HepG2 (cell line): ENCODE results near the gene IRF2. TPM values are rescaled to one million over a fixed set of nuclear protein-coding genes. Genes with fewer than 3 reads are reported as not detected.

Experiments used
- CCAR2 ChIP-seq: fragments of 200-400 bp; formaldehyde crosslinking; optimal IDR thresholded peaks from 2 replicates; pipeline ENCODE3; 2018; ENCODE audit warnings: low read depth, mild to moderate bottlenecking, low read length, moderate library complexity
- SALL2 ChIP-seq: sonication (generic); formaldehyde crosslinking; IDR thresholded peaks from 2 replicates; pipeline ENCODE4 v1.8.1; 2023; ENCODE audit warnings: mild to moderate bottlenecking, missing genetic modification reagents, inconsistent platforms
- SMARCC2 ChIP-seq: fragments of 450-650 bp; IDR thresholded peaks from 2 replicates; pipeline ENCODE4 v1.6.1; 2017; ENCODE audit warnings: antibody characterized with exemption, mild to moderate bottlenecking
- TBX2 ChIP-seq: sonication (generic); formaldehyde crosslinking; IDR thresholded peaks from 2 replicates; pipeline ENCODE4 v1.5.0; 2020; ENCODE audit warnings: missing genetic modification reagents, mild to moderate bottlenecking, borderline replicate concordance
- THYN1 ChIP-seq: sonication (generic); formaldehyde crosslinking; IDR thresholded peaks from 2 replicates; pipeline ENCODE4 v1.8.1; 2023; ENCODE audit warnings: low read depth, mild to moderate bottlenecking, moderate library complexity, missing genetic modification reagents, borderline replicate concordance
- YY1 ChIP-seq: IDR thresholded peaks from 2 replicates; pipeline ENCODE4 v1.6.1; 2011; ENCODE audit warnings: low read length, low read depth, moderate library complexity, mild to moderate bottlenecking; ENCODE audit not compliant: insufficient read depth, insufficient replicate concordance
- ZEB1 ChIP-seq: IDR thresholded peaks from 2 replicates; pipeline ENCODE4 v1.6.1; 2012; ENCODE audit warnings: mild to moderate bottlenecking, low read depth, inconsistent platforms; ENCODE audit not compliant: insufficient replicate concordance
- ZMYM2 ChIP-seq: sonication (generic); formaldehyde crosslinking; IDR thresholded peaks from 2 replicates; pipeline ENCODE4 v1.8.0; 2022; ENCODE audit warnings: mild to moderate bottlenecking, missing genetic modification reagents
- ZMYM3 ChIP-seq: sonication (generic); formaldehyde crosslinking; IDR thresholded peaks from 2 replicates; pipeline ENCODE4 v1.5.1; 2020; ENCODE audit warnings: mild to moderate bottlenecking, missing genetic modification reagents
- ZNF292 ChIP-seq: sonication (generic); formaldehyde crosslinking; IDR thresholded peaks from 2 replicates; pipeline ENCODE4 v1.8.1; 2022; ENCODE audit warnings: mild to moderate bottlenecking, low read depth, missing genetic modification reagents, borderline replicate concordance
- ZNF468 ChIP-seq: sonication (generic); formaldehyde crosslinking; IDR thresholded peaks from 2 replicates; pipeline ENCODE4 v1.8.0; 2022; ENCODE audit warnings: mild to moderate bottlenecking, moderate library complexity, missing genetic modification reagents
- ZNF549 ChIP-seq: sonication (generic); formaldehyde crosslinking; IDR thresholded peaks from 2 replicates; pipeline ENCODE4 v1.5.0; 2020; ENCODE audit warnings: missing genetic modification reagents
- polyA plus RNA-seq, 8 experiments: library from polyadenylated mRNA; depleted of rRNA in 3 of 8; stranded (reverse) in 7 of 8; unstranded in 1 of 8; fragments of >200 nt; fragmentation: Illumina TruSeq in 4 of 8; extraction: Trizol in 4 of 8; gene quantifications; 2 replicates each; pipeline versions ENCODE4 v1.2.1 to v1.2.3, GENCODE V29; 2011 to 2016; ENCODE audit warnings: low read depth in 4 of 8, missing spikeins in 1 of 8, mixed read lengths in 1 of 8; ENCODE audit not compliant: insufficient read depth in 1 of 8
- total RNA-seq, 5 experiments: library from RNA; depleted of rRNA; stranded (reverse); fragments of >200 nt; fragmentation: Illumina TruSeq; extraction: Trizol; gene quantifications; 2 replicates each; pipeline ENCODE4 v1.2.3, GENCODE V29; 2016; ENCODE audit warnings: low read depth in 1 of 5
- TF ChIP-seq, protein P1 (sequence below), 2 experiments: fragments of 450-650 bp in 1 of 2; sonication (generic) in 1 of 2; formaldehyde crosslinking in 1 of 2; IDR thresholded peaks; 2 replicates each; pipeline versions ENCODE4 v1.6.1 to v1.8.0; 2016 to 2022; ENCODE audit warnings: antibody characterized with exemption in 1 of 2, mild to moderate bottlenecking in 1 of 2, missing genetic modification reagents in 1 of 2
- TF ChIP-seq, protein P2 (sequence below): sonication (generic); formaldehyde crosslinking; IDR thresholded peaks from 2 replicates; pipeline ENCODE4 v1.5.0; 2020; ENCODE audit warnings: mild to moderate bottlenecking, missing genetic modification reagents
- TF ChIP-seq, protein P3 (sequence below): sonication (generic); formaldehyde crosslinking; IDR thresholded peaks from 2 replicates; pipeline ENCODE4 v1.5.0; 2020; ENCODE audit warnings: missing genetic modification reagents, mild to moderate bottlenecking, borderline replicate concordance

IRF2 gene
- total and polyA plus RNA-seq, 2 of the 13 experiments (the other 11 are each of a cell fraction or from before 2014, with no cell fraction given), result 15.5 to 28.8 TPM

DNA sequence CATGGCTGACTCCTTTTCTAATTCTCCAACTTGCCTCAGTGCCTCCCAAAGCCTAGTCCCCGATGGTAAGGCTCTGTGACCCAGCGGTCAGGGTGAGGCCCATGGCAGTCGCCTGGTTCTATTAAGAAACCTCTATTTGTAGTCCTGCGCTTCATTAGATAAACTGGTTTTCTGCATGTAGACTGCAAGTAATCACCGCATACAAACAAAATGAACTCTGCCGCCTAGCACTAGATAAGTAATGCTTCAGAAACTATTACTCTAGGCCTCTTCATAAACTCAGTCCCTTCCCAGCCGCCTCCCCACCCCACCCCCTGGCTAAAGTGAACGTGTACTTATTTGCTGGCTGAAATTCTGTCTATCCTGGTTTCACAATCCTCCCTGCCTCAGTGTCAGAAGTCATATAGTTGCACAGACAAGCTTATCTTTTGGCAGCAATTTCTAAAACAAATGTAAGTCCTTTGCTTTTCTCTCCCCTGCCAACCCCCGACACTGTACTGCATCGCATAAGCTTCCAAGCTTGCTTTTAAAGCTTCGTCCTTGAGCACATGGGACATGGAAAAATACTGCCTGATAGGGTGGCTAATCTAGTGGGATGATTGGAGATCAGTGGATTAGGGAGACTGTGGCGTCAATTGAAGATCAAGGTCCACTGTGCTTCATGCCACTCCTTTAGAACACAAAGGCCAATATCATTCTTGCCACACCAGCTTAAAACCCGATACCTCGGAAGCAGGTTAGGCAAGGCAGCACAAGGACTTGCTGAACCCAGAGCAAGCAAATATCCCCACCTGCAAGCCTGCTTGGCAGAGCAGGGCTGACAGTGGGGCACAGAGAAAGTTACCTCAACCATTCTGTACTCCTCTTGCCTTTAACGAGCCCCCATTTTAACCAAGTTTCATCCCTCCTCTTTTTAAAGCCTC lies 125.8 kb downstream of the IRF2 start (continued):
- TF ChIP-seq, protein P1, sequence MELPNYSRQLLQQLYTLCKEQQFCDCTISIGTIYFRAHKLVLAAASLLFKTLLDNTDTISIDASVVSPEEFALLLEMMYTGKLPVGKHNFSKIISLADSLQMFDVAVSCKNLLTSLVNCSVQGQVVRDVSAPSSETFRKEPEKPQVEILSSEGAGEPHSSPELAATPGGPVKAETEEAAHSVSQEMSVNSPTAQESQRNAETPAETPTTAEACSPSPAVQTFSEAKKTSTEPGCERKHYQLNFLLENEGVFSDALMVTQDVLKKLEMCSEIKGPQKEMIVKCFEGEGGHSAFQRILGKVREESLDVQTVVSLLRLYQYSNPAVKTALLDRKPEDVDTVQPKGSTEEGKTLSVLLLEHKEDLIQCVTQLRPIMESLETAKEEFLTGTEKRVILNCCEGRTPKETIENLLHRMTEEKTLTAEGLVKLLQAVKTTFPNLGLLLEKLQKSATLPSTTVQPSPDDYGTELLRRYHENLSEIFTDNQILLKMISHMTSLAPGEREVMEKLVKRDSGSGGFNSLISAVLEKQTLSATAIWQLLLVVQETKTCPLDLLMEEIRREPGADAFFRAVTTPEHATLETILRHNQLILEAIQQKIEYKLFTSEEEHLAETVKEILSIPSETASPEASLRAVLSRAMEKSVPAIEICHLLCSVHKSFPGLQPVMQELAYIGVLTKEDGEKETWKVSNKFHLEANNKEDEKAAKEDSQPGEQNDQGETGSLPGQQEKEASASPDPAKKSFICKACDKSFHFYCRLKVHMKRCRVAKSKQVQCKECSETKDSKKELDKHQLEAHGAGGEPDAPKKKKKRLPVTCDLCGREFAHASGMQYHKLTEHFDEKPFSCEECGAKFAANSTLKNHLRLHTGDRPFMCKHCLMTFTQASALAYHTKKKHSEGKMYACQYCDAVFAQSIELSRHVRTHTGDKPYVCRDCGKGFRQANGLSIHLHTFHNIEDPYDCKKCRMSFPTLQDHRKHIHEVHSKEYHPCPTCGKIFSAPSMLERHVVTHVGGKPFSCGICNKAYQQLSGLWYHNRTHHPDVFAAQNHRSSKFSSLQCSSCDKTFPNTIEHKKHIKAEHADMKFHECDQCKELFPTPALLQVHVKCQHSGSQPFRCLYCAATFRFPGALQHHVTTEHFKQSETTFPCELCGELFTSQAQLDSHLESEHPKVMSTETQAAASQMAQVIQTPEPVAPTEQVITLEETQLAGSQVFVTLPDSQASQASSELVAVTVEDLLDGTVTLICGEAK (IDR thresholded peaks at IDR 0.05), result no peak
- TF ChIP-seq, protein P1 (CRISPR knock-in tag; IDR thresholded peaks at IDR 0.05), result peak; percentile 48; the same call in 1 of the 2 replicates
- TF ChIP-seq TBX2 (CRISPR knock-in tag) (peak; percentile 88; the same call in 1 of the 2 replicates), SALL2 (peak; percentile 81; the same call in 1 of the 2 replicates), ZMYM3 (CRISPR knock-in tag) (peak; percentile 43; the same call in 1 of the 2 replicates), SMARCC2 (no peak), CCAR2 (no peak), ZNF549 (CRISPR knock-in tag) (no peak), ZNF292 (CRISPR knock-in tag) (peak; percentile 93; the same call in 1 of the 2 replicates), ZEB1 (no peak), ZMYM2 (CRISPR knock-in tag) (peak; percentile 54; the same call in 1 of the 2 replicates), ZNF468 (no peak), YY1 (no peak), THYN1 (CRISPR knock-in tag) (no peak)
- TF ChIP-seq, protein P2, sequence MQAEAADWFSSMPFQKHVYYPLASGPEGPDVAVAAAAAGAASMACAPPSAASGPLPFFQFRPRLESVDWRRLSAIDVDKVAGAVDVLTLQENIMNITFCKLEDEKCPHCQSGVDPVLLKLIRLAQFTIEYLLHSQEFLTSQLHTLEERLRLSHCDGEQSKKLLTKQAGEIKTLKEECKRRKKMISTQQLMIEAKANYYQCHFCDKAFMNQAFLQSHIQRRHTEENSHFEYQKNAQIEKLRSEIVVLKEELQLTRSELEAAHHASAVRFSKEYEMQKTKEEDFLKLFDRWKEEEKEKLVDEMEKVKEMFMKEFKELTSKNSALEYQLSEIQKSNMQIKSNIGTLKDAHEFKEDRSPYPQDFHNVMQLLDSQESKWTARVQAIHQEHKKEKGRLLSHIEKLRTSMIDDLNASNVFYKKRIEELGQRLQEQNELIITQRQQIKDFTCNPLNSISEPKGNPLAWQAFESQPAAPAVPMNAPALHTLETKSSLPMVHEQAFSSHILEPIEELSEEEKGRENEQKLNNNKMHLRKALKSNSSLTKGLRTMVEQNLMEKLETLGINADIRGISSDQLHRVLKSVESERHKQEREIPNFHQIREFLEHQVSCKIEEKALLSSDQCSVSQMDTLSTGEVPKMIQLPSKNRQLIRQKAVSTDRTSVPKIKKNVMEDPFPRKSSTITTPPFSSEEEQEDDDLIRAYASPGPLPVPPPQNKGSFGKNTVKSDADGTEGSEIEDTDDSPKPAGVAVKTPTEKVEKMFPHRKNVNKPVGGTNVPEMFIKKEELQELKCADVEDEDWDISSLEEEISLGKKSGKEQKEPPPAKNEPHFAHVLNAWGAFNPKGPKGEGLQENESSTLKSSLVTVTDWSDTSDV (CRISPR knock-in tag), result no peak
- TF ChIP-seq, protein P3, sequence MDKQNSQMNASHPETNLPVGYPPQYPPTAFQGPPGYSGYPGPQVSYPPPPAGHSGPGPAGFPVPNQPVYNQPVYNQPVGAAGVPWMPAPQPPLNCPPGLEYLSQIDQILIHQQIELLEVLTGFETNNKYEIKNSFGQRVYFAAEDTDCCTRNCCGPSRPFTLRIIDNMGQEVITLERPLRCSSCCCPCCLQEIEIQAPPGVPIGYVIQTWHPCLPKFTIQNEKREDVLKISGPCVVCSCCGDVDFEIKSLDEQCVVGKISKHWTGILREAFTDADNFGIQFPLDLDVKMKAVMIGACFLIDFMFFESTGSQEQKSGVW (CRISPR knock-in tag), result no peak
